Transverse colon (tissue), 4 donors: ENCODE measurements around the gene STK11. TPM values are rescaled to one million over a fixed set of nuclear protein-coding genes. Genes with fewer than 3 reads are reported as not detected.

ENCODE experiments used
- DNase-seq: peaks from one replicate; pipeline ENCODE4 v3.0.0-alpha.2; 2019
- H3K27ac ChIP-seq, 4 donors: fragments of 200-600 bp; sonication (generic); 2 replicates each; pipeline ENCODE4 v1.5.1; 2016 to 2018; ENCODE audit warnings: inconsistent platforms in 4 of 4
- H3K27me3 ChIP-seq: fragments of 200-600 bp; sonication (generic); 2 replicates; pipeline ENCODE4 v1.5.1; 2017; ENCODE audit warnings: inconsistent platforms
- H3K36me3 ChIP-seq, 4 donors: fragments of 200-600 bp; sonication (generic); 2 replicates each; pipeline ENCODE4 v1.5.1; 2017 to 2019; ENCODE audit warnings: inconsistent platforms in 4 of 4
- H3K4me1 ChIP-seq, 4 donors: fragments of 200-600 bp; sonication (generic); 2 replicates each; pipeline ENCODE4 v1.5.1; 2017 to 2020; ENCODE audit warnings: inconsistent platforms in 4 of 4
- H3K4me3 ChIP-seq, 4 donors: fragments of 200-600 bp; sonication (generic); 1 replicate in 1 of 4; 2 replicates in 3 of 4; pipeline versions ENCODE4 v1.5.1 to v1.6.1; 2017 to 2019; ENCODE audit warnings: inconsistent platforms in 4 of 4
- H3K9me3 ChIP-seq, 2 donors: fragments of 200-600 bp; sonication (generic); 2 replicates each; pipeline ENCODE4 v1.5.1; 2017 to 2019; ENCODE audit warnings: inconsistent platforms in 2 of 2
- CTCF ChIP-seq, 5 experiments: fragments of 200-600 bp in 3 of 5; fragments of 450-650 bp in 2 of 5; sonication (generic) in 3 of 5; IDR thresholded peaks; 1 replicate in 2 of 5; 2 replicates in 3 of 5; pipeline ENCODE4 v1.5.1; 2016 to 2017; ENCODE audit warnings: antibody characterized with exemption in 5 of 5, inconsistent platforms in 3 of 5, mild to moderate bottlenecking in 2 of 5, moderate library complexity in 1 of 5
- EP300 ChIP-seq: sonication (generic); formaldehyde crosslinking; IDR thresholded peaks from one replicate; pipeline ENCODE4 v1.6.1; 2017; ENCODE audit warnings: antibody characterized with exemption, low read depth
- POLR2A ChIP-seq: fragments of 450-650 bp; IDR thresholded peaks from one replicate; pipeline ENCODE4 v1.6.1; 2016; ENCODE audit warnings: antibody characterized with exemption, mild to moderate bottlenecking, moderate library complexity
- POLR2AphosphoS5 ChIP-seq, 3 donors: sonication (generic); formaldehyde crosslinking; IDR thresholded peaks; one replicate each; pipeline ENCODE4 v1.6.1; 2016; ENCODE audit warnings: antibody characterized with exemption in 3 of 3
- WGBS, 2 donors: methylation state at CpG; one replicate each; pipeline ENCODE4 v1.1.5; 2018; ENCODE audit warnings: low coverage in 1 of 2; 5-methylcytosine and 5-hydroxymethylcytosine counted together
- in situ Hi-C, 4 donors: fragments of 200-750 bp; cut with MboI; loops; one replicate each; pipeline versions ENCODE4 v1.15.0 to v1.15.1; 2017; ENCODE audit warnings: low sequenced_read_pairs in 3 of 4, low pct_ligation_motif_present in 1 of 4, low pct_unique_long_range_greater_than_20kb in 1 of 4
- intact Hi-C: fragments of 100-400 bp; cut with DNase I; formaldehyde crosslinking; loops from one replicate; pipeline ENCODE4 v1.15.1; 2023; ENCODE audit warnings: low total_unique reads
- total RNA-seq, 4 donors: library from RNA; depleted of rRNA; stranded (reverse); fragments of >200 nt; gene quantifications; one replicate each; pipeline ENCODE4 v1.1.0, GENCODE V29; 2016

STK11 gene
- total RNA-seq, 4 donors from 2014 or later: 93.7 to 152 (median 103) TPM

- TF ChIP-seq POLR2AphosphoS5 (IDR thresholded peaks at IDR 0.05): peak; percentile 79 to 92 (median 90)
- TF ChIP-seq POLR2A: peak; percentile 88
- TF ChIP-seq CTCF (IDR thresholded peaks at IDR 0.05): no peak
- peak; percentile 1 for TF ChIP-seq EP300
- Histone ChIP-seq H3K27ac (peak overlapping the region; percentile 98 to 100 (median 98)), H3K27me3 (no peaks in the 10 kb centered on the region), H3K4me3 (peak overlapping the region in 2 of 4 donors; percentile 13 to 33), H3K4me1 (peaks cover 59 to 85% (median 78%) of the 10 kb centered on the region in 4 donors), H3K9me3 (no peaks in the 10 kb centered on the region), H3K36me3 (peaks cover 0 to 32% (median 16%) of the 10 kb centered on the region in 4 donors)
- intact Hi-C loops: no loop called here
- DNase-seq: peak; percentile 88
- WGBS, 2 donors: 0 to 4% methylated on average over 4 to 17 of the region's 17 CpGs
- in situ Hi-C loops: no loop called here
These were observed 53.8 kb downstream of the STK11 start for GRCh38 chr19:1259206-1259875.

DNA sequence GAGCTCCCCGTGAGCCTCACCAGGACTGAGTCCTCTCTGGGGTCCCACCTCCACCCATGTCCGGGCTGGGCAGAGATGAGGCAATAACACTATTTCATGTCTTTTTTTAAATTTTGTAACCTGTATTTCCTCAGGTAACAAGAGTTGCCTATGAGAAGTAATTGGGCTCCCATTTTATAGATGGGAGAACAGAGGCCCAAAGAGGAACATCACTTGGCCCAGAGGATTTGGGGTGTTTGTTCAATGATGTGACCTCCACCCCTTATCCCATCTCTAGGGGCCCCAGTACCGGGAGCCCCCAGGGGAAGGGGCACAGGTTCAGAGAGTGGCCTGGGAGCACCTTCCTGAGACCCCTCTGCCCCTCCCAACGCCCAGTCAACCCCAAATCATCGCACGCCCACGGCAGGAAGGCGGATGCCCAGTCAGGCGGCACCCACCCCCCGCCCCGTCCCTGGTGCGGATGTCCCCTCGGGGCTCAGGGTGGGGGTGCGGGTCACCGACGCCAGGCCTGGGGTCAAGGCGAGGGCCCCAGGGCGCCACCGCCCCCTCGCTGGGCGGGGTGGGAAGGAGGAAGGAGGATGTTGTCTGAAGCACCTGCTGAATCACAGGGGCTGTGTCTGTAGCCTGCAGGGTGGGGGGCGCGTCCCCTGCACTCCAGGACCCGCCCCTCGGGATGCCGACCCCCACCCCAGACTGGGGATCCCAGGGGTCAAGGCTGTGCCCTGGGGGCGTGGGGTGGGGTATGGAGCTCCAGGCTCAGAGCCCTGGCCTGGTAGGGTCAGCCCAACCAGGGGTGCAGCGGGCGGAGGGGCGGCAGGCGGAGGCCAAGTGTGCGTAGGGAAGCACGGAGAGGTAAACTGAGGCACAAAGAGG, 54.5 kb downstream of the STK11 start:
- in situ Hi-C loops (no loop called here), intact Hi-C loops (no loop called here)
- WGBS, 2 donors: 7 to 11% methylated on average over 3 to 30 of the region's 33 CpGs
- H3K4me1 ChIP-seq: peaks cover 58 to 79% (median 73%) of the 10 kb centered on the region in 4 donors
- H3K9me3 ChIP-seq: no peaks in the 10 kb centered on the region
- DNase-seq: peak; percentile 63
- peaks cover 0 to 24% (median 10%) of the 10 kb centered on the region in 4 donors for H3K36me3 ChIP-seq
- H3K4me3 ChIP-seq: peak overlapping the region in 3 of 4 donors; percentile 10 to 61 (median 55)
- TF ChIP-seq CTCF (IDR thresholded peaks at IDR 0.05): no peak
- TF ChIP-seq POLR2AphosphoS5 (IDR thresholded peaks at IDR 0.05): peak in 2 of 3 donors; percentile 32
- no peak for TF ChIP-seq POLR2A
- no peak for TF ChIP-seq EP300
- peak overlapping the region; percentile 98 to 100 (median 98) for H3K27ac ChIP-seq
- no peaks in the 10 kb centered on the region for H3K27me3 ChIP-seq

DNA sequence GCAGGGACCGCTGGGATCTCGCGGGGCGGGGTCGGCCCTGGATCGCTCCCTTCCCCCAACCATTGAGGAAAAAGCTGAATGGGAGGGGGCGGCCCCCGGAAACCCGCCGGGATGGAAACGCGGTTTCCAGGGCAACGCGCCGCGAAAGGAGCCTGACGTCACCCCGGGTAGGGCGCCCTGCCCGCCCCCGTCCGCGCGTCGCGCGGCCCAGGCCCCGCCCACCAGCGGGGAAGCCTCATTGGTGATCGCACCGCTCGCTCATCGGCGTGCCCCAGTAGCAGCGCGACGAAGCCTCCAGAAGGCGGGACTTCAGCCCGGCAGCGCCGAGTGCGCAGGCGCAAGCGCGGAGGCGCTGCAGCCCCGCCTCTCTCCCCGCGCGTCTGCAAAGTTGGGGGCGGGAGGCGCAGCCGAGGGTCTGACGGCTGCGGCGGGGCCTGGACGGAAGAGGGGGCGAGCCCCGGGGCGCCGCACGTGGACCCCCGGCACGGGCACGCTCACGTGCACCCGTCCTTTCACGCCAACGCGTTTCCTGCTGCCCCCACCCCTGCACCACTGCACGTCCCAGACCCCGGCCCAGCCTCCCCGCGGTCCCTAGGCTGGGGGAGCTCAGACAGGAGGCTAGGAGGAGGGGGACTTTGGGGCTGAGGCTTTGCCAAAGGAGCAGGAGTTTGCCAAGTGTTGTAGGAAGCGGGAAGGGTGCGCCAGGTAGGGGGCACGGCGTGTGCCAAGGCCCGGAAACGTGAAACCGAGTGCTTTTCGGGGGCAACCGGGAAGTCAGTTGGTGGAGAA, 55.4 kb downstream of the STK11 start:
- peak overlapping the region; percentile 98 to 100 (median 98) for H3K27ac ChIP-seq
- H3K36me3 ChIP-seq: peaks cover 0 to 16% (median 5%) of the 10 kb centered on the region in 4 donors
- in situ Hi-C loops: no loop called here
- H3K4me3 ChIP-seq: peak overlapping the region; percentile 55 to 72 (median 61)
- peaks cover 57 to 79% (median 73%) of the 10 kb centered on the region in 4 donors for H3K4me1 ChIP-seq
- H3K27me3 ChIP-seq: no peaks in the 10 kb centered on the region
- TF ChIP-seq EP300 (no peak), POLR2A (peak; percentile 79), POLR2AphosphoS5 (IDR thresholded peaks at IDR 0.05) (peak; percentile 86 to 92 (median 88)), CTCF (IDR thresholded peaks at IDR 0.05) (no peak)
- 0 to 2% methylated on average over 14 to 37 of the region's 83 CpGs for WGBS, 2 donors
- H3K9me3 ChIP-seq: no peaks in the 10 kb centered on the region
- intact Hi-C loops: no loop called here
- DNase-seq: peak; percentile 98

- peaks cover 0 to 12% (median 4%) of the 10 kb centered on the region in 4 donors for H3K36me3 ChIP-seq
- in situ Hi-C loops: no loop called here
- H3K4me1 ChIP-seq: peaks cover 59 to 82% (median 77%) of the 10 kb centered on the region in 4 donors
- peak overlapping the region; percentile 98 to 100 (median 98) for H3K27ac ChIP-seq
- no peaks in the 10 kb centered on the region for H3K27me3 ChIP-seq
- 7 to 17% methylated on average over 3 to 14 of the region's 14 CpGs for WGBS, 2 donors
- peak overlapping the region; percentile 55 to 72 (median 61) for H3K4me3 ChIP-seq
- no peak for TF ChIP-seq POLR2A
- peak in 3 of 5 experiments; percentile 26 to 65 (median 54) for TF ChIP-seq CTCF (IDR thresholded peaks at IDR 0.05)
- DNase-seq: no peak
- intact Hi-C loops: no loop called here
- no peaks in the 10 kb centered on the region for H3K9me3 ChIP-seq
These were observed 55.9 kb downstream of the STK11 start for GRCh38 chr19:1261538-1261797.
